HFF-Myc (cell line): ENCODE measurements around the gene TPI1.

Source experiments
- DNase-seq: peaks from one replicate; pipeline ENCODE4 v3.0.0-alpha.2; 2011; ENCODE audit warnings: low read depth; ENCODE audit errors: extremely low read depth
- H3K4me3 ChIP-seq: replicated peaks from 2 replicates; pipeline ENCODE4 v1.5.1; 2011; ENCODE audit warnings: low read depth, mild to moderate bottlenecking, control low read depth, low read length
- TF ChIP-seq, protein P1 (sequence below): IDR thresholded peaks from 2 replicates; pipeline ENCODE4 v1.5.1; 2012; ENCODE audit warnings: mild to moderate bottlenecking, low read depth, low read length, control low read depth; ENCODE audit errors: missing control alignments

The TPI1 gene

DNA sequence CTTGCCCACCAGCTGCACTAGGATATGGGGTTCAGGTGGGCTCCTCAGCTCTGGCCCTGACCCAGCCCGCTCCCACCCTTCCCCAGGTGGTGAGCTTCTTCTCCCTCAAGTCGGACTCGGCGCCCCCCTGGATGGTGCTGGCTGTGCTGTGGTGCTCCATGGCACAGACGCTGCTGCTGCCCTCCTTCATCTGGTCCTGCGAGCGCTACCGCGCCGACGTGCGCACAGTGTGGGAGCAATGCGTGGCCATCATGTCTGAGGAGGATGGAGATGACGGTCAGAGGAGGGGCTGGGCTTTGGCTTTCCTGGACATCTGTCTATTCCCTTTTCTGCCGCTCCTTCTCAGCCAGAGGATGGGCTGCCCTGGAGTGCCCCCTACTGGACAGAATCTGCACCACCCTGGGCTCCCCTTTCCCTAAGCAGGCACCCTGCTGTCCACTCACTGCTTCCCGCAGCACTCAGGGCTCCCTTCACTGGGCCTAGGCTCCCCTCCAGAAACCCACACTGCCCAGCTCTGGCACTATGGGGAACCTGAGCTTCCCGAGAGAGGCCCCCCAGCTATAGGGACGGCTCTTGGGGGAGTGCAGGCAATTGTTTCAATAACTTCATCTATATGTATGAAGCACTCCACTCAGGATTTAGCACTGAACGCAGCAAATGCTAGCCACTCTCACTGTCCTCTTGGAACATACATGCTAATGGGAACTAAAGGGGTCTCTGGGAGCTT lies 41.8 kb upstream of the TPI1 start:
- H3K4me3 ChIP-seq: peak overlapping the region; percentile 29
- TF ChIP-seq, protein P1, sequence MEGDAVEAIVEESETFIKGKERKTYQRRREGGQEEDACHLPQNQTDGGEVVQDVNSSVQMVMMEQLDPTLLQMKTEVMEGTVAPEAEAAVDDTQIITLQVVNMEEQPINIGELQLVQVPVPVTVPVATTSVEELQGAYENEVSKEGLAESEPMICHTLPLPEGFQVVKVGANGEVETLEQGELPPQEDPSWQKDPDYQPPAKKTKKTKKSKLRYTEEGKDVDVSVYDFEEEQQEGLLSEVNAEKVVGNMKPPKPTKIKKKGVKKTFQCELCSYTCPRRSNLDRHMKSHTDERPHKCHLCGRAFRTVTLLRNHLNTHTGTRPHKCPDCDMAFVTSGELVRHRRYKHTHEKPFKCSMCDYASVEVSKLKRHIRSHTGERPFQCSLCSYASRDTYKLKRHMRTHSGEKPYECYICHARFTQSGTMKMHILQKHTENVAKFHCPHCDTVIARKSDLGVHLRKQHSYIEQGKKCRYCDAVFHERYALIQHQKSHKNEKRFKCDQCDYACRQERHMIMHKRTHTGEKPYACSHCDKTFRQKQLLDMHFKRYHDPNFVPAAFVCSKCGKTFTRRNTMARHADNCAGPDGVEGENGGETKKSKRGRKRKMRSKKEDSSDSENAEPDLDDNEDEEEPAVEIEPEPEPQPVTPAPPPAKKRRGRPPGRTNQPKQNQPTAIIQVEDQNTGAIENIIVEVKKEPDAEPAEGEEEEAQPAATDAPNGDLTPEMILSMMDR: peak; percentile 96
- peak; percentile 67 for DNase-seq

DNA sequence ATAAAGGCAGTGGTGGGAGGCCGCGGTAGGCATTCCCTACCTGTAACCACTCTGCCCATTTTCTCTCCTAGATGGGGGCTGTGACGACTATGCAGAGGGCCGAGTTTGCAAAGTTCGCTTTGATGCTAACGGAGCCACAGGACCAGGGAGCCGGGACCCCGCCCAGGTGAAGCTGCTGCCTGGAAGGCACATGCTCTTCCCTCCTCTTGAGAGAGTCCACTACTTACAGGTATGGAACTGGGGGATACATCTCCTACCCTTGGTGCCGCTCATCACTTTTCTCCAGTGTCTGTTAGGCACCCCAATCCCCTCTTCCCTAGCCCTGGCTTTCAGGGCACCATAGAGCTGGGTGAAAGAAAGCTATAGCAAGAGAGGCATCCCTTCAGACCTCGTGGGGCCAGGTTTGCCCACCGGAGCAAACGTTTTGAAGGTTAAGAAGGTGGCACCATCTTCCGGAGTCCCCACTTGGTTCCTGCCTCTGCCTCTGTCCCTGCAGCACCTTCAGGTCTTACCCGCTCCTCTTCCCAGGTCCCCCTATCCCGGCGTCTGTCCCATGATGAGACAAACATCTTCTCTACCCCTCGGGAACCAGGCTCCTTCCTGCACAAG lies 41.1 kb upstream of the TPI1 start:
- DNase-seq: no peak
- TF ChIP-seq, protein P1: no peak
- no peak overlapping the region for H3K4me3 ChIP-seq

DNA sequence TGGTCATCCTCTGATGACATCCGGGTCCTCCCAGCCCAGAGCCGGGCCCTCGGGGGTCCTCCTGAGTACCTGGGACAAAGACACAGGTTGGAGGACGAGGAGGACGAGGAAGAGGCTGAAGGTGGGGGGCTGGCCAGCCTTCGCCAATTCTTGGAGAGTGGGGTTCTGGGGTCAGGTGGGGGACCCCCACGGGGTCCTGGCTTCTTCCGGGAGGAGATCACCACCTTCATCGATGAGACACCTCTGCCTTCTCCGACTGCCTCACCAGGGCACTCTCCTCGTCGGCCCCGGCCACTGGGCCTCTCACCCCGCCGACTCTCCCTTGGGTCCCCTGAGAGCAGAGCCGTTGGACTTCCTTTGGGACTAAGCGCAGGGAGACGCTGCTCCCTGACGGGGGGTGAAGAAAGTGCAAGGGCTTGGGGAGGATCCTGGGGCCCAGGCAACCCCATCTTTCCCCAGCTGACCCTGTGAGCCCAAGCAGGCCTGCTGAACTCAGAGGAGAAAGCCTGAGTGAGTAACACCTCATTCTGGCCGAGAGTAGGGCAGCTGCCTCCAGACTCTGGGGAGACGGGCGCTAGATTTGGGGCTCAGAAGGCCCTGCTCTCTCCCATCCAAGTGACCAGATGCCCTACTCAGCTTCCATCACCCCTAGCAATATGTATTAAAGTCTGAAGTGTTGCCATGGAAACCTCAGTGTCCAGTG lies 40.4 kb upstream of the TPI1 start:
- DNase-seq: no peak
- peak overlapping the region; percentile 99 for H3K4me3 ChIP-seq
- TF ChIP-seq, protein P1: no peak

DNA sequence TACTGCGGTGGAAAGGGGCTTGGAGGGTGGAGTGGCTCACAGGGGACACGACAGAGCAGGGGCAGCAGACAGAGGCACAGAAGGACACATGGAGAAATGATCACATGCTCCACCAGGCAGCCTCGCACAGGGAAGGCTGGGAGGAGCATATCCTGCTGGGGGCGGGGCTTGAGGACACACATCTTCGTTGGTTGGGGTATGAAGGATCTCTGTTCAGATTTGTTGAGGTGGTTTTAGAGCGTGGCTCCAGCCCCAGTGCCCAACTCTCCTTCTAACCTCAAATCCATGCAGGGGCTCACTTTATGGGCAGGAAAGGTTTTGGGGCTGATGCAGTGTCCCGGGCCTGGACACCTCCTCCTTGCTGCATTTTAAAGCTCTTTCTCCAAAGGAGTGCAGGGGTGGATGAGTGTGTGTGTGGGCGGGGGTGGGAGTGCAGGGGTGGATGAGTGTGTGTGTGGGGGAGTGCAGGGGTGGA lies 39.9 kb upstream of the TPI1 start:
- DNase-seq: peak; percentile 85
- TF ChIP-seq, protein P1: no peak
- peak overlapping the region; percentile 99 for H3K4me3 ChIP-seq

DNA sequence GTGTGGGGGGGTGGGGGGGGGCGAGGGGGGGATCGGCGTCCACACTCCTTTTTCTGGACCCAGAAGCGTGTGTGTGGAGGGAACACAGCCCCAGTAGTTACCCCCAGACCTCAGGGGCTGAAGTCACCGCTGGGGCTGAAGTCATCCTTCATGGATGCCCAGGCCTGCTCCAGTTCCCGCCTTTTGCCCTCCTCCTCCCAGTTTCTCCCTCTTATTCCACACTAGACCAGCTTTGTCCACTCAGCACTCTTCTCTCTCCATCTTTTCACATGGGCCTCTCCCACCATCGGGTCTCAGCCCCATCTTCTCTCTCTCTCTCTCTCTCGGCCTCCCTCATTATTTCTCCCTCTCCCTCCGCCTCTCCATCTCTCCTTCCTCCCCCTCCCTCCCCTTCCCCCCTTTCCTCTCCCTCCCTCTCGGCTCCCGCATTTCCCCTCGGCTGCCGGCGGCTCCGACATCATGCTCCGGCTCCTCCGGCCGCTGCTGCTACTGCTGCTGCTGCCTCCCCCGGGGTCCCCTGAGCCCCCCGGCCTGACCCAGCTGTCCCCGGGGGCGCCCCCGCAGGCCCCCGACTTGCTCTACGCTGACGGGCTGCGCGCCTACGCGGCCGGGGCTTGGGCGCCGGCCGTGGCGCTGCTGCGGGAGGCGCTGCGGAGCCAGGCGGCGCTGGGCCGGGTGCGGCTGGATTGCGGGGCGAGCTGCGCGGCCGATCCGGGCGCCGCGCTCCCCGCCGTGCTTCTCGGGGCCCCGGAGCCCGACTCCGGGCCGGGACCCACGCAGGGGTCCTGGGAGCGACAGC lies 39.1 kb upstream of the TPI1 start, which contains the start of gene P3H3:
Gene P3H3 (plus strand): TSS at position 426 of the 799 bp plus-strand sequence. CDS start 34 bp downstream, at position 460.
- peak within 1 kb of the TSS; percentile 99 for H3K4me3 ChIP-seq
- TF ChIP-seq, protein P1: no peak
- no peak for DNase-seq
